ENCODE results near the gene HSPH1.
"Not testable (repeated sequence)": the region's sequence is repeated elsewhere in the genome, so short reads cannot be mapped to it uniquely, and the experiment has no call there.

HSPH1 gene

GRCh38 chr13:31131470-31131961, 30.2 kb downstream of the HSPH1 start:
- DNase-seq (ENCODE audit: low read depth) = no peak

GRCh38 chr13:31129419-31129818, 32.3 kb downstream of the HSPH1 start:
- no peak for DNase-seq (ENCODE audit: low read depth)

GRCh38 chr13:31124204-31124603, 37.5 kb downstream of the HSPH1 start:
- DNase-seq (ENCODE audit: low read depth) = no peak

GRCh38 chr13:31122544-31123260, 39.0 kb downstream of the HSPH1 start:
- DNase-seq (ENCODE audit: low read depth) = no peak

- DNase-seq (ENCODE audit: low read depth) = no peak
Measured at GRCh38 chr13:31122143-31122542, 39.6 kb downstream of the HSPH1 start.

GRCh38 chr13:31121379-31122140, 40.1 kb downstream of the HSPH1 start:
- no peak for DNase-seq (ENCODE audit: low read depth)

GRCh38 chr13:31119966-31120700, 41.6 kb downstream of the HSPH1 start:
- no peak for DNase-seq (ENCODE audit: low read depth)

GRCh38 chr13:31119526-31119925, 42.2 kb downstream of the HSPH1 start:
- no peak for DNase-seq (ENCODE audit: low read depth)

GRCh38 chr13:31116224-31116623, 45.5 kb downstream of the HSPH1 start:
- DNase-seq (ENCODE audit: low read depth) = no peak

GRCh38 chr13:31115616-31116015, 46.1 kb downstream of the HSPH1 start:
- DNase-seq (ENCODE audit: low read depth) = no peak

- no peak for DNase-seq (ENCODE audit: low read depth)
Measured at GRCh38 chr13:31114641-31115040, 47.1 kb downstream of the HSPH1 start.

GRCh38 chr13:31111136-31111535, 50.6 kb downstream of the HSPH1 start:
- DNase-seq (ENCODE audit: low read depth) = no peak

- DNase-seq (ENCODE audit: low read depth) = no peak
Measured at GRCh38 chr13:31110617-31111016, 51.1 kb downstream of the HSPH1 start.

- no peak for DNase-seq (ENCODE audit: low read depth)
Measured at GRCh38 chr13:31110169-31110568, 51.5 kb downstream of the HSPH1 start.

GRCh38 chr13:31107109-31107508, 54.6 kb downstream of the HSPH1 start:
- DNase-seq (ENCODE audit: low read depth) = no peak

GRCh38 chr13:31105856-31106255, 55.8 kb downstream of the HSPH1 start:
- DNase-seq (ENCODE audit: low read depth) = no peak

- no peak for DNase-seq (ENCODE audit: low read depth)
Measured at GRCh38 chr13:31105020-31105795, 56.5 kb downstream of the HSPH1 start.

- no peak for DNase-seq (ENCODE audit: low read depth)
Measured at GRCh38 chr13:31102905-31103304, 58.8 kb downstream of the HSPH1 start.

- no peak for DNase-seq (ENCODE audit: low read depth)
Measured at GRCh38 chr13:31101472-31102170, 60.1 kb downstream of the HSPH1 start.

GRCh38 chr13:31100721-31101120, 61.0 kb downstream of the HSPH1 start:
- DNase-seq (ENCODE audit: low read depth) = no peak

GRCh38 chr13:31097911-31098434, 63.7 kb downstream of the HSPH1 start:
- DNase-seq (ENCODE audit: low read depth) = not testable (repeated sequence)

All from stromal cell of bone marrow (primary cell).